H1 (cell line): ENCODE measurements around the gene DACT3. TPM values are rescaled to one million over a fixed set of nuclear protein-coding genes. Genes with fewer than 3 reads are reported as not detected.

ENCODE experiments used
- CTCF ChIA-PET: fragments of 300-600 bp; sonication (Branson Sonifier 250); formaldehyde crosslinking; loops from one replicate; lab custom pipeline; 2021; ENCODE audit not compliant: partially characterized antibody; lab: Charles Lee
- POLR2A ChIA-PET: fragments of 300-600 bp; sonication (Branson Sonifier 250); formaldehyde crosslinking; loops from one replicate; lab custom pipeline; 2021; ENCODE audit warnings: inconsistent platforms; ENCODE audit not compliant: partially characterized antibody; lab: Charles Lee
- DNase-seq, 2 experiments: peaks; one replicate each; pipeline versions ENCODE4 v3.0.0 to v3.0.0-alpha.2; 2010 to 2022; ENCODE audit warnings: low spot score in 2 of 2, low read depth in 1 of 2, mixed read lengths in 1 of 2
- FAIRE-seq: peaks from 2 replicates; lab custom pipeline; 2011; peaks lifted over from hg19 to GRCh38; lab: Jason Lieb, UNC
- H2AFZ ChIP-seq: 2 replicates; pipeline ENCODE4 v1.8.1; 2012; ENCODE audit warnings: low read length, inconsistent platforms
- H2AK5ac ChIP-seq: 2 replicates; pipeline ENCODE4 v1.6.1; 2013; ENCODE audit warnings: low read depth, low read length
- H2BK120ac ChIP-seq: replicated peaks from 2 replicates; pipeline ENCODE3; 2013; ENCODE audit warnings: low read depth, low read length, inconsistent platforms
- H2BK12ac ChIP-seq: 2 replicates; pipeline ENCODE4 v1.6.1; 2013; ENCODE audit warnings: low read depth, low read length
- H2BK15ac ChIP-seq: 2 replicates; pipeline ENCODE4 v1.6.1; 2013; ENCODE audit warnings: low read length
- H2BK20ac ChIP-seq: 2 replicates; pipeline ENCODE4 v1.6.1; 2013; ENCODE audit warnings: low read length
- H2BK5ac ChIP-seq: 2 replicates; pipeline ENCODE4 v1.6.1; 2013; ENCODE audit warnings: low read depth, low read length
- H3K14ac ChIP-seq: 2 replicates; pipeline ENCODE4 v1.6.1; 2013; ENCODE audit warnings: inconsistent platforms; ENCODE audit not compliant: insufficient read length
- H3K18ac ChIP-seq: 2 replicates; pipeline ENCODE4 v1.6.1; 2013; ENCODE audit warnings: low read length; ENCODE audit errors: extremely low read depth
- H3K23ac ChIP-seq: 2 replicates; pipeline ENCODE4 v1.6.1; 2013; ENCODE audit warnings: inconsistent platforms; ENCODE audit not compliant: insufficient read length
- H3K23me2 ChIP-seq: 2 replicates; pipeline ENCODE4 v1.6.1; 2013; ENCODE audit warnings: low read depth, low read length
- H3K27ac ChIP-seq: 2 replicates; pipeline ENCODE4 v1.6.1; 2011; ENCODE audit warnings: low read depth, low read length, inconsistent platforms
- H3K27me3 ChIP-seq, 4 experiments: replicated peaks in 1 of 4; 1 replicate in 1 of 4; 2 replicates in 3 of 4; pipeline versions ENCODE4 v1.6.1 to v1.8.1; 2011 to 2013; ENCODE audit warnings: low read length in 3 of 4, mild to moderate bottlenecking in 3 of 4, inconsistent platforms in 2 of 4, mixed read lengths in 2 of 4, moderate library complexity in 1 of 4; ENCODE audit not compliant: control insufficient read depth in 3 of 4, insufficient read depth in 3 of 4; ENCODE audit errors: extremely low read depth in 1 of 4
- H3K36me3 ChIP-seq, 4 experiments: 2 replicates each; pipeline versions ENCODE4 v1.6.1 to v1.8.1; 2011 to 2013; ENCODE audit warnings: mild to moderate bottlenecking in 4 of 4, low read length in 3 of 4, moderate library complexity in 2 of 4, control low read depth in 1 of 4, inconsistent platforms in 1 of 4; ENCODE audit not compliant: insufficient read depth in 4 of 4, control insufficient read depth in 2 of 4
- H3K4ac ChIP-seq: replicated peaks from 2 replicates; pipeline ENCODE3; 2013; ENCODE audit warnings: low read length, low read depth, mixed read lengths, inconsistent platforms; ENCODE audit not compliant: insufficient read length
- H3K4me1 ChIP-seq, 4 experiments: replicated peaks in 1 of 4; 1 replicate in 1 of 4; 2 replicates in 3 of 4; pipeline versions ENCODE4 v1.6.1 to v1.8.1; 2011 to 2013; ENCODE audit warnings: low read length in 3 of 4, inconsistent platforms in 2 of 4, mixed read lengths in 1 of 4; ENCODE audit not compliant: insufficient read depth in 4 of 4, control insufficient read depth in 3 of 4
- H3K4me2 ChIP-seq, 2 experiments: 2 replicates each; pipeline versions ENCODE4 v1.6.1 to v1.8.1; 2011 to 2013; ENCODE audit warnings: low read depth in 2 of 2, low read length in 2 of 2, control low read depth in 1 of 2, inconsistent platforms in 1 of 2, mild to moderate bottlenecking in 1 of 2; ENCODE audit not compliant: insufficient read depth in 1 of 2
- H3K4me3 ChIP-seq, 4 experiments: fragments of 200-600, 300-600 bp in 1 of 4; sonication (generic), shearing (Covaris generic), sonication (Bioruptor Twin) in 1 of 4; 2 replicates each; pipeline versions ENCODE4 v1.5.1 to v1.8.1; 2011 to 2016; ENCODE audit warnings: low read length in 4 of 4, low read depth in 3 of 4, control low read depth in 2 of 4, inconsistent platforms in 2 of 4, mild to moderate bottlenecking in 2 of 4, mixed read lengths in 1 of 4, moderate library complexity in 1 of 4; ENCODE audit not compliant: insufficient read depth in 2 of 4; ENCODE audit errors: extremely low read depth in 1 of 4
- H3K56ac ChIP-seq: replicated peaks from 2 replicates; pipeline ENCODE3; 2013; ENCODE audit warnings: low read depth, mild to moderate bottlenecking, mixed read lengths, low read length, inconsistent platforms; ENCODE audit not compliant: insufficient read length
- H3K79me1 ChIP-seq: 2 replicates; pipeline ENCODE4 v1.6.1; 2013; ENCODE audit warnings: low read depth, low read length, control low read depth
- H3K79me2 ChIP-seq, 2 experiments: 2 replicates each; pipeline versions ENCODE4 v1.6.1 to v1.8.1; 2012 to 2013; ENCODE audit warnings: low read length in 2 of 2, mild to moderate bottlenecking in 2 of 2, inconsistent platforms in 1 of 2; ENCODE audit not compliant: insufficient read depth in 2 of 2, control insufficient read depth in 1 of 2
- H3K9ac ChIP-seq, 4 experiments: replicated peaks in 1 of 4; 1 replicate in 1 of 4; 2 replicates in 3 of 4; pipeline versions ENCODE4 v1.6.1 to v1.8.1; 2011 to 2013; ENCODE audit warnings: low read depth in 3 of 4, low read length in 3 of 4, control low read depth in 2 of 4, mild to moderate bottlenecking in 2 of 4, moderate library complexity in 2 of 4, inconsistent platforms in 1 of 4; ENCODE audit errors: extremely low read depth in 1 of 4
- H3K9me3 ChIP-seq, 2 experiments: 2 replicates each; pipeline versions ENCODE4 v1.6.1 to v1.8.1; 2012 to 2013; ENCODE audit warnings: mild to moderate bottlenecking in 2 of 2, moderate library complexity in 2 of 2, control low read depth in 1 of 2, inconsistent platforms in 1 of 2, low read depth in 1 of 2, low read length in 1 of 2, mixed read lengths in 1 of 2; ENCODE audit not compliant: insufficient read depth in 2 of 2
- H4K20me1 ChIP-seq, 2 experiments: replicated peaks in 1 of 2; 2 replicates each; pipeline versions ENCODE3 to v1.8.1; 2011 to 2013; ENCODE audit warnings: inconsistent platforms in 2 of 2, low read length in 2 of 2, mild to moderate bottlenecking in 1 of 2; ENCODE audit not compliant: insufficient read depth in 2 of 2, control insufficient read depth in 1 of 2
- H4K5ac ChIP-seq: 2 replicates; pipeline ENCODE4 v1.6.1; 2013; ENCODE audit warnings: low read length, low read depth, mixed read lengths, inconsistent platforms; ENCODE audit not compliant: insufficient read length
- H4K8ac ChIP-seq: 2 replicates; pipeline ENCODE4 v1.8.0; 2013; ENCODE audit warnings: mild to moderate bottlenecking, moderate library complexity, low read length, inconsistent platforms; ENCODE audit not compliant: insufficient read depth; ENCODE audit errors: extremely low read depth
- H4K91ac ChIP-seq: replicated peaks from 2 replicates; pipeline ENCODE3; 2013; ENCODE audit warnings: low read length, mixed read lengths, inconsistent platforms; ENCODE audit not compliant: insufficient read length
- EZH2 ChIP-seq: fragments of 200-600 bp; sonication (generic); IDR thresholded peaks from 2 replicates; pipeline ENCODE4 v1.7.1; 2012; ENCODE audit warnings: low read depth, mild to moderate bottlenecking, moderate library complexity, low read length, inconsistent platforms; ENCODE audit not compliant: severe bottlenecking
- KDM1A ChIP-seq: fragments of 200-600, 300-600 bp; sonication (generic); IDR thresholded peaks from 2 replicates; pipeline ENCODE4 v1.7.1; 2016; ENCODE audit warnings: mild to moderate bottlenecking, low read length, borderline replicate concordance
- KDM4A ChIP-seq: IDR thresholded peaks from one replicate; pipeline ENCODE4 v1.7.1; 2012; ENCODE audit warnings: low read depth, mild to moderate bottlenecking, moderate library complexity, low read length, inconsistent platforms; ENCODE audit not compliant: severe bottlenecking
- PHF8 ChIP-seq: fragments of 200-600 bp; sonication (generic); conservative IDR thresholded peaks from 2 replicates; pipeline ENCODE4 v1.7.1; 2012; ENCODE audit warnings: low read depth, mild to moderate bottlenecking, inconsistent platforms, low read length, moderate library complexity
- POLR2AphosphoS5 ChIP-seq: IDR thresholded peaks from 2 replicates; pipeline ENCODE4 v1.6.1; 2011; ENCODE audit warnings: low read depth, low read length
- POU5F1 ChIP-seq: IDR thresholded peaks from 2 replicates; pipeline ENCODE4 v1.6.1; 2011; ENCODE audit warnings: low read depth, mild to moderate bottlenecking, low read length, moderate library complexity
- RBBP5 ChIP-seq: IDR thresholded peaks from 2 replicates; pipeline ENCODE4 v1.7.1; 2012; ENCODE audit warnings: low read depth, mild to moderate bottlenecking, inconsistent platforms, low read length, moderate library complexity, borderline replicate concordance
- RFX5 ChIP-seq: IDR thresholded peaks from 2 replicates; pipeline ENCODE4 v1.6.1; 2011; ENCODE audit warnings: low read depth, low read length, improper control_type of control experiment, borderline replicate concordance
- SP2 ChIP-seq: IDR thresholded peaks from 2 replicates; pipeline ENCODE4 v1.6.1; 2012; ENCODE audit warnings: mild to moderate bottlenecking, low read length, inconsistent platforms
- TAF1 ChIP-seq: IDR thresholded peaks from 2 replicates; pipeline ENCODE4 v1.6.1; 2011; ENCODE audit warnings: mild to moderate bottlenecking, low read depth, low read length
- ZNF274 ChIP-seq: IDR thresholded peaks from 2 replicates; pipeline ENCODE4 v1.7.0; 2012; ENCODE audit warnings: low read length, borderline replicate concordance; ENCODE audit errors: extremely low read depth
- WGBS, 2 experiments: shearing (Covaris generic) in 1 of 2; methylation state at CpG; one replicate each; pipeline versions ENCODE4 v1.1.6 to v1.1.7; 2013 to 2015; ENCODE audit warnings: low lambda C conversion rate in 2 of 2, mixed read lengths in 2 of 2, inconsistent platforms in 1 of 2, low coverage in 1 of 2, missing lambda C conversion rate in 1 of 2; ENCODE audit not compliant: insufficient replicate concordance in 2 of 2, insufficient coverage in 1 of 2, insufficient read length in 1 of 2; ENCODE audit errors: extremely low coverage in 1 of 2, missing lambda C conversion rate in 1 of 2; 5-methylcytosine and 5-hydroxymethylcytosine counted together
- polyA plus RNA-seq, 7 experiments: library from polyadenylated mRNA; depleted of rRNA in 3 of 7; stranded (reverse) in 5 of 7; unstranded in 2 of 7; fragments of >200 nt in 5 of 7; fragments of 200-250 nt in 2 of 7; gene quantifications; 1 replicate in 5 of 7; 2 replicates in 1 of 7; 4 replicates in 1 of 7; pipeline versions ENCODE4 v1.2.1 to v1.2.3, GENCODE V29; 2011 to 2013; ENCODE audit warnings: missing spikeins in 2 of 7, mixed read lengths in 2 of 7
- total RNA-seq: library from RNA; stranded (reverse); fragmentation: NEBNext Ultra II Directional; extraction: Animal tissue kit (Norgen Biotek cat#: 25700); gene quantifications from 2 replicates; pipeline ENCODE4 v1.2.1, GENCODE V29; 2021

The DACT3 gene
- total and polyA plus RNA-seq, 2 of the 8 experiments (the other 6 are each of a cell fraction or from before 2014, with no cell fraction given): 1.8 to 2.0 TPM

DNA sequence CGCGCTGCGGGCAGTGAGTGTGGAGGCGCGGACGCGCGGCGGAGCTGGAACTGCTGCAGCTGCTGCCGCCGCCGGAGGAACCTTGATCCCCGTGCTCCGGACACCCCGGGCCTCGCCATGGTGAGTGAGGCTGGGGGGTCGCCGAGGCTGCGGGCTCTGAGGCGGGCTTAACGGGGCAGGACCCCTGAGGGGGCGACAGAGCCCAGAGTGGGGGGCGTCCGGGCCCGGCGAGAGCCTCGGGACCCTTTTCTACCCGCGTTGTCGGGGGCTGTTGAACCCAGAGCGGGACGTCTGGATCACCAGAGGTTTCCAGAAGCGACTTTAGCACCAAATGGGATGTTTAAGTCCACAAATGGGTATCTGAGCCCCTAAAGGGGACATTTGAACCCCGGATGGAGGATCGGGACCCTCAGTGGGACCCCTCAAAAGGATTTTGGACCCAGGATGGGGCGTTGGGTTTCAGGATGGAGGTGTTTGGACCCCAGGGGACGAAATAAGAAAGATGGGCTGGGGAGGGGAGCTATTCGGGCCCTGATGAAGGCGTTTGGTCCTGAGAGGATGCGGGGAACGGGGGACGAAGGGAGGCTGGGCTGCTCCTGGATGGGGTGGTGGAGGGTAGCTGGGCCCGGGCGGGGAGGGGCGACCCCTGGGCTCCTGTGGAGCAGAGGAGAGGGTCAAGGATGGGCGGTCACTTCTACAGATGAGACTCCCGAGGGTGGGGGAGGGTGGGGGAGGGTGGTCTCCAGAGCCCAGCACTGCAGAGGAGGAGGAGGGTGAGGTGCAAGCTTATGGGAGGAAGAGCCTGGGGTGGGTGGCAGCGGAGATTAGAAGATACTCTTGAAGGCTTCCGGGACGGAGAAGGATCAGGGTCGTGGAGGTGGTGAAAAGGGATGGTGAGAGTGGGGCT, 59.4 kb downstream of the DACT3 start, which contains the start of gene CALM3:
TSS of gene CALM3 (plus strand) at position 13 of the 907 bp plus-strand sequence. CDS start at position 118, 105 bp downstream.
- CTCF ChIA-PET: interaction anchor here (0.8 to 3.3 kb wide), 16 partner anchors 10 to 102 kb away, joined by 3 to 17 read pairs (median 4); no protein-coding TSS in a partner anchor
- Histone ChIP-seq H2BK120ac (peak within 1 kb of the TSS; percentile 70), H2BK20ac (peak within 1 kb of the TSS; percentile 100), H3K79me2 (peaks cover 15 to 36% of the 10 kb centered on the region in 2 experiments), H3K4me1 (peaks cover 0 to 19% (median 9%) of the 10 kb centered on the region in 4 experiments; a peak in 5 of 7 replicates), H3K27ac (peak within 1 kb of the TSS; percentile 100), H2BK15ac (peak within 1 kb of the TSS; percentile 99; the same call in 1 of the 2 replicates), H3K18ac (peak within 1 kb of the TSS; percentile 100), H3K4me2 (peak within 1 kb of the TSS; percentile 89 to 93), H2BK12ac (peak within 1 kb of the TSS; percentile 100), H3K9ac (peak within 1 kb of the TSS; percentile 89 to 100 (median 100)), H4K5ac (peak within 1 kb of the TSS; percentile 97), H3K23ac (no peak within 1 kb of the TSS), H2AFZ (peak within 1 kb of the TSS; percentile 99), H3K23me2 (peaks cover 11% of the 10 kb centered on the region), H3K27me3 (no peaks in the 10 kb centered on the region), H4K8ac (peak within 1 kb of the TSS; percentile 100; the same call in 1 of the 2 replicates), H4K91ac (peak within 1 kb of the TSS; percentile 97), H3K4ac (peak within 1 kb of the TSS; percentile 91), H3K79me1 (peaks cover 16% of the 10 kb centered on the region), H3K36me3 (peaks cover 4 to 11% (median 8%) of the 10 kb centered on the region in 4 experiments; a peak in 6 of 8 replicates), H2BK5ac (peak within 1 kb of the TSS; percentile 100), H3K56ac (peak within 1 kb of the TSS; percentile 98), H4K20me1 (peaks cover 20 to 28% of the 10 kb centered on the region in 2 experiments), H2AK5ac (no peak within 1 kb of the TSS), H3K14ac (peak within 1 kb of the TSS; percentile 53), H3K4me3 (peak within 1 kb of the TSS; percentile 90 to 100 (median 94)), H3K9me3 (no peaks in the 10 kb centered on the region)
- WGBS, 2 experiments: 2% methylated on average over 20 of the region's 51 CpGs; no CpG with 5 or more reads in 1 of the 2 experiments
- no peak for DNase-seq
- POLR2A ChIA-PET: interaction anchor here (0.6 to 4.2 kb wide), 11 partner anchors 10 to 78 kb away, joined by 3 to 28 read pairs (median 4); partner anchors contain the start of gene DACT3
- FAIRE-seq: no peak
- TF ChIP-seq POLR2AphosphoS5 (no peak), KDM4A (peak; percentile 92), KDM1A (no peak), TAF1 (peak; percentile 32; the same call in 1 of the 2 replicates), PHF8 (peak; percentile 73), RFX5 (no peak), POU5F1 (no peak), RBBP5 (peak; percentile 26; the same call in 1 of the 2 replicates), SP2 (no peak), EZH2 (no peak), ZNF274 (no peak)
